HepG2 (cell line): Measurements from ENCODE around the gene PLXND1. TPM values are rescaled to one million over a fixed set of nuclear protein-coding genes. Genes with fewer than 3 reads are reported as not detected.

ENCODE experiments used
- ATF5 ChIP-seq: sonication (generic); formaldehyde crosslinking; IDR thresholded peaks from 2 replicates; pipeline ENCODE4 v1.4.0; 2020; ENCODE audit warnings: mild to moderate bottlenecking, low read depth, missing genetic modification reagents
- BCL3 ChIP-seq: sonication (generic); formaldehyde crosslinking; IDR thresholded peaks from 2 replicates; pipeline ENCODE4 v1.5.1; 2020; ENCODE audit warnings: mild to moderate bottlenecking, missing genetic modification reagents, moderate library complexity
- ETV5 ChIP-seq: IDR thresholded peaks from 2 replicates; pipeline ENCODE4 v1.6.1; 2018; ENCODE audit warnings: missing biosample characterization, missing genetic modification reagents, inconsistent platforms, borderline replicate concordance
- GATAD2A ChIP-seq: IDR thresholded peaks from 2 replicates; pipeline ENCODE4 v1.6.1; 2016
- HMG20B ChIP-seq: conservative IDR thresholded peaks from 2 replicates; pipeline ENCODE4 v1.6.1; 2016; ENCODE audit warnings: missing genetic modification reagents, missing compliant biosample characterization
- KAT7 ChIP-seq: IDR thresholded peaks from 2 replicates; pipeline ENCODE4 v1.6.1; 2018; ENCODE audit warnings: borderline replicate concordance, missing compliant biosample characterization
- MZF1 ChIP-seq: sonication (generic); formaldehyde crosslinking; IDR thresholded peaks from 2 replicates; pipeline ENCODE4 v1.8.1; 2023; ENCODE audit warnings: mild to moderate bottlenecking, missing genetic modification reagents, borderline replicate concordance
- NCOR1 ChIP-seq: fragments of 200-600 bp; sonication (generic); IDR thresholded peaks from 2 replicates; pipeline ENCODE4 v1.7.0; 2017; ENCODE audit warnings: antibody characterized with exemption, low read length, borderline replicate concordance
- NR1H2 ChIP-seq: sonication (generic); formaldehyde crosslinking; IDR thresholded peaks from 2 replicates; pipeline ENCODE4 v1.8.1; 2022; ENCODE audit warnings: low read depth, missing genetic modification reagents, borderline replicate concordance
- NR2F1 ChIP-seq, 2 experiments: fragments of 450-650 bp in 1 of 2; formaldehyde crosslinking in 1 of 2; IDR thresholded peaks; 2 replicates each; pipeline versions ENCODE4 v1.5.0 to v1.6.1; 2016 to 2020; ENCODE audit warnings: mild to moderate bottlenecking in 1 of 2, missing compliant biosample characterization in 1 of 2, missing genetic modification reagents in 1 of 2, moderate library complexity in 1 of 2
- TARDBP ChIP-seq: sonication (generic); formaldehyde crosslinking; IDR thresholded peaks from 2 replicates; pipeline ENCODE4 v1.8.0; 2022; ENCODE audit warnings: mild to moderate bottlenecking, missing genetic modification reagents
- TCF7 ChIP-seq: sonication (generic); IDR thresholded peaks from 2 replicates; pipeline ENCODE4 v1.6.1; 2016; ENCODE audit warnings: antibody characterized with exemption, low read depth
- ZFP36 ChIP-seq: fragments of 150-350 bp; IDR thresholded peaks from 2 replicates; pipeline ENCODE4 v1.6.1; 2018; ENCODE audit warnings: borderline replicate concordance, low read length, low read depth; ENCODE audit not compliant: partially characterized antibody
- ZMYM3 ChIP-seq: sonication (generic); formaldehyde crosslinking; IDR thresholded peaks from 2 replicates; pipeline ENCODE4 v1.5.1; 2020; ENCODE audit warnings: mild to moderate bottlenecking, missing genetic modification reagents
- ZNF251 ChIP-seq: sonication (generic); formaldehyde crosslinking; IDR thresholded peaks from 2 replicates; pipeline ENCODE4 v1.9.0; 2021; ENCODE audit warnings: mild to moderate bottlenecking, missing genetic modification reagents
- ZNF343 ChIP-seq: sonication (generic); formaldehyde crosslinking; IDR thresholded peaks from 2 replicates; pipeline ENCODE4 v1.4.0; 2020; ENCODE audit warnings: mild to moderate bottlenecking, missing genetic modification reagents
- ZNF550 ChIP-seq: sonication (generic); formaldehyde crosslinking; IDR thresholded peaks from 2 replicates; pipeline ENCODE4 v1.4.0; 2020; ENCODE audit warnings: mild to moderate bottlenecking, missing genetic modification reagents, borderline replicate concordance
- ZNF562 ChIP-seq: sonication (generic); formaldehyde crosslinking; IDR thresholded peaks from 2 replicates; pipeline ENCODE4 v1.8.0; 2022; ENCODE audit warnings: missing genetic modification reagents, borderline replicate concordance
- ZNF563 ChIP-seq: sonication (generic); formaldehyde crosslinking; IDR thresholded peaks from 2 replicates; pipeline ENCODE4 v1.8.0; 2022; ENCODE audit warnings: mild to moderate bottlenecking, moderate library complexity, missing genetic modification reagents
- ZNF589 ChIP-seq: sonication (generic); formaldehyde crosslinking; conservative IDR thresholded peaks from 2 replicates; pipeline ENCODE4 v1.8.0; 2022; ENCODE audit warnings: mild to moderate bottlenecking, moderate library complexity, missing genetic modification reagents
- ZNF597 ChIP-seq: sonication (generic); formaldehyde crosslinking; IDR thresholded peaks from 2 replicates; pipeline ENCODE4 v1.5.0; 2020; ENCODE audit warnings: missing genetic modification reagents
- ZNF790 ChIP-seq: sonication (generic); formaldehyde crosslinking; IDR thresholded peaks from 2 replicates; pipeline ENCODE4 v1.8.0; 2022; ENCODE audit warnings: missing genetic modification reagents, mild to moderate bottlenecking, borderline replicate concordance
- polyA plus RNA-seq, 8 experiments: library from polyadenylated mRNA; depleted of rRNA in 3 of 8; stranded (reverse) in 7 of 8; unstranded in 1 of 8; fragments of >200 nt; fragmentation: Illumina TruSeq in 4 of 8; extraction: Trizol in 4 of 8; gene quantifications; 2 replicates each; pipeline versions ENCODE4 v1.2.1 to v1.2.3, GENCODE V29; 2011 to 2016; ENCODE audit warnings: low read depth in 4 of 8, missing spikeins in 1 of 8, mixed read lengths in 1 of 8; ENCODE audit not compliant: insufficient read depth in 1 of 8
- total RNA-seq, 5 experiments: library from RNA; depleted of rRNA; stranded (reverse); fragments of >200 nt; fragmentation: Illumina TruSeq; extraction: Trizol; gene quantifications; 2 replicates each; pipeline ENCODE4 v1.2.3, GENCODE V29; 2016; ENCODE audit warnings: low read depth in 1 of 5
- TF ChIP-seq, protein P1 (sequence below): sonication (generic); formaldehyde crosslinking; IDR thresholded peaks from 2 replicates; pipeline ENCODE4 v1.8.0; 2022; ENCODE audit warnings: missing genetic modification reagents, mild to moderate bottlenecking, moderate library complexity, borderline replicate concordance
- TF ChIP-seq, protein P2 (sequence below): sonication (generic); formaldehyde crosslinking; IDR thresholded peaks from 2 replicates; pipeline ENCODE4 v1.8.0; 2022; ENCODE audit warnings: mild to moderate bottlenecking, missing genetic modification reagents

PLXND1 gene
- total and polyA plus RNA-seq, 2 of the 13 experiments (the other 11 are each of a cell fraction or from before 2014, with no cell fraction given), result 15.9 to 42.0 TPM

GRCh38 chr3:129626744-129627349, 20.4 kb upstream of the PLXND1 start (continued):
- TF ChIP-seq, protein P1, sequence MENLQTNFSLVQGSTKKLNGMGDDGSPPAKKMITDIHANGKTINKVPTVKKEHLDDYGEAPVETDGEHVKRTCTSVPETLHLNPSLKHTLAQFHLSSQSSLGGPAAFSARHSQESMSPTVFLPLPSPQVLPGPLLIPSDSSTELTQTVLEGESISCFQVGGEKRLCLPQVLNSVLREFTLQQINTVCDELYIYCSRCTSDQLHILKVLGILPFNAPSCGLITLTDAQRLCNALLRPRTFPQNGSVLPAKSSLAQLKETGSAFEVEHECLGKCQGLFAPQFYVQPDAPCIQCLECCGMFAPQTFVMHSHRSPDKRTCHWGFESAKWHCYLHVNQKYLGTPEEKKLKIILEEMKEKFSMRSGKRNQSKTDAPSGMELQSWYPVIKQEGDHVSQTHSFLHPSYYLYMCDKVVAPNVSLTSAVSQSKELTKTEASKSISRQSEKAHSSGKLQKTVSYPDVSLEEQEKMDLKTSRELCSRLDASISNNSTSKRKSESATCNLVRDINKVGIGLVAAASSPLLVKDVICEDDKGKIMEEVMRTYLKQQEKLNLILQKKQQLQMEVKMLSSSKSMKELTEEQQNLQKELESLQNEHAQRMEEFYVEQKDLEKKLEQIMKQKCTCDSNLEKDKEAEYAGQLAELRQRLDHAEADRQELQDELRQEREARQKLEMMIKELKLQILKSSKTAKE (CRISPR knock-in tag), result peak; percentile 84
- TF ChIP-seq NR2F1 (CRISPR knock-in tag; IDR thresholded peaks at IDR 0.05), result 0 out of 4 replicates have a peak, but pooled peaks of 1 of the 2 experiments have one; percentile 57
- TF ChIP-seq ETV5, result peak; percentile 100
- TF ChIP-seq BCL3, result peak; percentile 26; the same call in 1 of the 2 replicates
- TF ChIP-seq ZNF550, result no peak
- peak; percentile 74 for TF ChIP-seq ZNF563 (CRISPR knock-in tag)
- TF ChIP-seq ZMYM3 (CRISPR knock-in tag), result no peak
- TF ChIP-seq ZNF589 (CRISPR knock-in tag), result no peak
- no peak for TF ChIP-seq ZNF343 (CRISPR knock-in tag)
- TF ChIP-seq GATAD2A (CRISPR knock-in tag), result 0 out of 2 replicates have a peak, but pooled peaks have one; percentile 27
- no peak for TF ChIP-seq ZNF597 (CRISPR knock-in tag)
- TF ChIP-seq NCOR1, result no peak
- TF ChIP-seq TCF7, result no peak
- TF ChIP-seq TARDBP, result peak; percentile 50; the same call in 1 of the 2 replicates
- no peak for TF ChIP-seq NR1H2 (CRISPR knock-in tag)
- TF ChIP-seq, protein P2, sequence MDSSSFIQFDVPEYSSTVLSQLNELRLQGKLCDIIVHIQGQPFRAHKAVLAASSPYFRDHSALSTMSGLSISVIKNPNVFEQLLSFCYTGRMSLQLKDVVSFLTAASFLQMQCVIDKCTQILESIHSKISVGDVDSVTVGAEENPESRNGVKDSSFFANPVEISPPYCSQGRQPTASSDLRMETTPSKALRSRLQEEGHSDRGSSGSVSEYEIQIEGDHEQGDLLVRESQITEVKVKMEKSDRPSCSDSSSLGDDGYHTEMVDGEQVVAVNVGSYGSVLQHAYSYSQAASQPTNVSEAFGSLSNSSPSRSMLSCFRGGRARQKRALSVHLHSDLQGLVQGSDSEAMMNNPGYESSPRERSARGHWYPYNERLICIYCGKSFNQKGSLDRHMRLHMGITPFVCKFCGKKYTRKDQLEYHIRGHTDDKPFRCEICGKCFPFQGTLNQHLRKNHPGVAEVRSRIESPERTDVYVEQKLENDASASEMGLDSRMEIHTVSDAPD (CRISPR knock-in tag), result no peak
- no peak for TF ChIP-seq HMG20B
- TF ChIP-seq ZNF562 (CRISPR knock-in tag), result no peak
- TF ChIP-seq MZF1 (CRISPR knock-in tag), result no peak
- no peak for TF ChIP-seq ZFP36
- TF ChIP-seq KAT7 (CRISPR knock-in tag), result peak; percentile 53; the same call in 1 of the 2 replicates
- peak; percentile 89 for TF ChIP-seq ZNF790 (CRISPR knock-in tag)
- no peak for TF ChIP-seq ZNF251 (CRISPR knock-in tag)
- TF ChIP-seq ATF5, result 0 out of 2 replicates have a peak, but pooled peaks have one; percentile 30
